ENCODE data around the gene SKA1.

- TF ChIP-seq, protein P1, sequence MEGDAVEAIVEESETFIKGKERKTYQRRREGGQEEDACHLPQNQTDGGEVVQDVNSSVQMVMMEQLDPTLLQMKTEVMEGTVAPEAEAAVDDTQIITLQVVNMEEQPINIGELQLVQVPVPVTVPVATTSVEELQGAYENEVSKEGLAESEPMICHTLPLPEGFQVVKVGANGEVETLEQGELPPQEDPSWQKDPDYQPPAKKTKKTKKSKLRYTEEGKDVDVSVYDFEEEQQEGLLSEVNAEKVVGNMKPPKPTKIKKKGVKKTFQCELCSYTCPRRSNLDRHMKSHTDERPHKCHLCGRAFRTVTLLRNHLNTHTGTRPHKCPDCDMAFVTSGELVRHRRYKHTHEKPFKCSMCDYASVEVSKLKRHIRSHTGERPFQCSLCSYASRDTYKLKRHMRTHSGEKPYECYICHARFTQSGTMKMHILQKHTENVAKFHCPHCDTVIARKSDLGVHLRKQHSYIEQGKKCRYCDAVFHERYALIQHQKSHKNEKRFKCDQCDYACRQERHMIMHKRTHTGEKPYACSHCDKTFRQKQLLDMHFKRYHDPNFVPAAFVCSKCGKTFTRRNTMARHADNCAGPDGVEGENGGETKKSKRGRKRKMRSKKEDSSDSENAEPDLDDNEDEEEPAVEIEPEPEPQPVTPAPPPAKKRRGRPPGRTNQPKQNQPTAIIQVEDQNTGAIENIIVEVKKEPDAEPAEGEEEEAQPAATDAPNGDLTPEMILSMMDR (IDR thresholded peaks at IDR 0.05), result no peak
- TF ChIP-seq POLR2AphosphoS5 (IDR thresholded peaks at IDR 0.05), result no peak
These were observed 1.2 kb upstream of the SKA1 start for GRCh38 chr18:50373561-50374219.

Data from esophagus muscularis mucosa (tissue), 3 donors.